ENCODE results near the gene BTBD6. TPM values are rescaled to one million over a fixed set of nuclear protein-coding genes. Genes with fewer than 3 reads are reported as not detected.
A peak's percentile ranks its signal among the peaks of the same experiment; 100 is the strongest.

Gene BTBD6
- total and polyA plus RNA-seq, 3 experiments from 2014 or later = 16.2 to 55.0 (median 54.1) TPM

DNA sequence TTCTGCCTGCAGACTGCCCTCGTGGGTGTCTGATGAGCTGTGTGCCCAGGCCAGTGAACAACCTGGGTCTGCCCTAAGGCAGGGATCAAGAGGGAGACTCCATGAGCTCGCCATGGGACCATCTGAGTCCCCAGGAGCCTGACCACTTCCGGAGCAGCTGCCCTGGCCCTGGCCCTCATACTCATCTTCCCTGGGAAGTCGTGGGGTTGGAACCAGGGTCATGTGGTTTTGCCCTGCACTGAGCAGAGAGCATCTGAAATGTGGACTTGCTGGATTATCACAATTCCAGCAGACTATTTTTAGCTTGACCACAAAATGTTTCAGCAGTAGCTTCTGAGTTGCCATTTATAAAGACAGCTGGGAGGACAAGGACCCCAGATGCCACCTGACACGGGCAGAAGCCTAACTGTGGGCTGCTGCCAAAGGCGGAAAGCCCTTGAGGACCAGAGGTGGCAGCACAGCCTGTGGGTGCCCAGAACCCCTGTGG lies 6.7 kb downstream of the BTBD6 start:
- no peak overlapping the region for H3K27ac ChIP-seq (ENCODE audit: low read depth, low read length)
- CTCF ChIA-PET = no interaction called here
- POLR2A ChIA-PET = no interaction called here
- Mint-ChIP-seq H3K36me3 (peaks cover 0 to 44% (median 2%) of the 10 kb centered on the region in 3 donors), H3K27ac (peak overlapping the region in 1 of 8 donors; percentile 43), H3K4me3 (no peak overlapping the region), H3K9me3 (no peaks in the 10 kb centered on the region), H3K4me1 (peaks cover 5 to 15% (median 14%) of the 10 kb centered on the region in 3 donors), H3K27me3 (no peaks in the 10 kb centered on the region)
- no peaks in the 10 kb centered on the region for H3K27me3 ChIP-seq (ENCODE audit: insufficient read depth, low read length, poor library complexity, severe bottlenecking)
- H3K9me3 ChIP-seq (ENCODE audit: low read length) = no peaks in the 10 kb centered on the region
- H3K36me3 ChIP-seq (ENCODE audit: insufficient read depth, low read length) = no peaks in the 10 kb centered on the region
- no peak for DNase-seq
- H3K4me3 ChIP-seq (ENCODE audit: low read length) = no peak overlapping the region
- H3K4me1 ChIP-seq (ENCODE audit: insufficient read depth, low read length) = peaks cover 5% of the 10 kb centered on the region

DNA sequence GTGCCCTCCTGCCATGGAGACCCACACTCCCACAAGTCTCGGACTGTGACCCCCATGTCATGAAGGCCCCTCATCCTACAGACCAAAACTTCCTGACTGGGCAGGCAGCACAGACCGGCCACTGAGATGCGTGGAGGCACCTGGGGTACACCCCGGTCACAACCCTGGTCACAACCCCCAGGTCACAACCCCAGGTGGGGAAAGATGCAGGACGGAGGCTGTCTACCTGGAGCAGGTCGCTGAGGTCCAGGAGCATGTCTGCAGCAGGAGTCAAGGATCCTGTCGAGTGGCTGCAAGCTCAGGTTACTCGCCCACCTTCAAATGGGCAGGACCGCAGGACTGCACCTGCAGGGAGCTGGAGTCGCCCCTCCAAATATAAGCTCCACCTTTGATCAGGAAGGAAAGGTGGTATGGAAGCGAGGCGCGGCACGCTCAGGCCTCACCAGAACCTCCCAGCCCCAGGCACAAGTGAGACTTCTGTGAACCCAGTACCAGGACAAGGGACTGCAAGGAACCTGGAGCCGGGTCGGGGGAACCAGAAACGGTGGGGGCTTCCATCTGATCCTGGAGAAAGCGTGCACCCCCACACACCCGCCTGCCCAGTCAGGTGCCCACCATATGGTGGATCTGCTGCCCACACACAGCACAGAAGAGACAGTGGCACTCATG lies 8.1 kb downstream of the BTBD6 start:
- Mint-ChIP-seq H3K27ac (peak overlapping the region in 1 of 8 donors; percentile 24), H3K9me3 (no peaks in the 10 kb centered on the region), H3K27me3 (no peaks in the 10 kb centered on the region), H3K36me3 (peaks cover 0 to 36% (median 2%) of the 10 kb centered on the region in 3 donors), H3K4me3 (no peak overlapping the region), H3K4me1 (peaks cover 0 to 7% (median 7%) of the 10 kb centered on the region in 3 donors)
- Histone ChIP-seq H3K36me3 (ENCODE audit: insufficient read depth, low read length) (no peaks in the 10 kb centered on the region), H3K4me1 (ENCODE audit: insufficient read depth, low read length) (peaks cover 5% of the 10 kb centered on the region), H3K27ac (ENCODE audit: low read depth, low read length) (no peak overlapping the region), H3K9me3 (ENCODE audit: low read length) (no peaks in the 10 kb centered on the region), H3K27me3 (ENCODE audit: insufficient read depth, low read length, poor library complexity, severe bottlenecking) (no peaks in the 10 kb centered on the region), H3K4me3 (ENCODE audit: low read length) (no peak overlapping the region)
- POLR2A ChIA-PET = no interaction called here
- CTCF ChIA-PET = interaction anchor here (1.1 kb wide), 1 partner anchor 8 kb away, joined by 3 read pairs; the partner anchor contains the start of gene BTBD6
- no peak for DNase-seq

DNA sequence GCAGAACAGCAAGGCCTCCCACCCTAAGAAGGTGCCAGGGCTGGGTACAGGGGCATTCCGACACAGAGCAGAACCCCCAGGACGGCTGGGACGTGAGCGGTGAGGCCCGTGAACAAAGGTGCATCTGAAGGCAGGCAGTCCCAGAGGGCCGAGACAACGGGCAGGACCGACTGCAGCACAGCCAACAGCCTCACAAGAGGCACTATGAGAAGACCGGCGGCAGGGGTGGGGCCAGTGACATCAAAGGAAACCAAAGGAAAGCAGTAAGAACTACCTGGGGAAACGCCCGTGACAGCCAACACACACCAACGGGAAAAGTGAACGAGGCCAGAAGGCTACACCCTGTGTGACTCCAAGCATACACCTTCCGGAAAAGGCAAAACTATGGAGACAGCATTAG lies 9.1 kb downstream of the BTBD6 start:
- H3K27me3 Mint-ChIP-seq = no peaks in the 10 kb centered on the region
- Histone ChIP-seq H3K9me3 (ENCODE audit: low read length) (no peaks in the 10 kb centered on the region), H3K27me3 (ENCODE audit: insufficient read depth, low read length, poor library complexity, severe bottlenecking) (no peaks in the 10 kb centered on the region), H3K4me1 (ENCODE audit: insufficient read depth, low read length) (peaks cover 5% of the 10 kb centered on the region), H3K4me3 (ENCODE audit: low read length) (no peak overlapping the region), H3K36me3 (ENCODE audit: insufficient read depth, low read length) (no peaks in the 10 kb centered on the region), H3K27ac (ENCODE audit: low read depth, low read length) (no peak overlapping the region)
- H3K4me1 Mint-ChIP-seq = peaks cover 0 to 7% (median 7%) of the 10 kb centered on the region in 3 donors
- H3K9me3 Mint-ChIP-seq = no peaks in the 10 kb centered on the region
- no peak overlapping the region for H3K4me3 Mint-ChIP-seq
- peaks cover 0 to 28% (median 0%) of the 10 kb centered on the region in 3 donors for H3K36me3 Mint-ChIP-seq
- ChIA-PET POLR2A (no interaction called here), CTCF (no interaction called here)
- H3K27ac Mint-ChIP-seq = peak overlapping the region in 3 of 8 donors; percentile 50 to 82 (median 50)
- no peak for DNase-seq

DNA sequence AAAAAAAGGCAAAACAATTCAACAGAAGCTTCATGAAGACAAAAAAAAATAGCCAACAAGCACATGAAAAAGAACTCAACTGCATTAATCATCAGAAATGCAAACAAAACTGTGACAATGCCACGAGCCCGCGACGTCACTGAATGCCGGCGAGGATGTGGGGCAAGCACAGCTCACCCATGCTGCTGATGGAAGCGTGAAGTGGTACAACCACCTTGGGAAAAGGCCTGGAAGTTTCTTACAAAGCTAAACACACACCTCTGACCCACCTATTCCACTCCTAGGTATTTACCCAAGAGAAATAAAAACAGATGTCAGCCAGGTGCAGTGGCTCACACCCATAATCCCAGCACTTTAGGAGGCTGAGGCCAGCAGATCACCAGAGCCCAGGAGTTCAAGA lies 10.5 kb downstream of the BTBD6 start:
- Mint-ChIP-seq H3K4me3 (no peak overlapping the region), H3K27ac (no peak overlapping the region), H3K27me3 (no peaks in the 10 kb centered on the region), H3K9me3 (no peaks in the 10 kb centered on the region), H3K4me1 (peaks cover 0 to 7% (median 7%) of the 10 kb centered on the region in 3 donors), H3K36me3 (peaks cover 0 to 21% (median 0%) of the 10 kb centered on the region in 3 donors)
- H3K27me3 ChIP-seq (ENCODE audit: insufficient read depth, low read length, poor library complexity, severe bottlenecking) = no peaks in the 10 kb centered on the region
- H3K4me1 ChIP-seq (ENCODE audit: insufficient read depth, low read length) = peaks cover 5% of the 10 kb centered on the region
- ChIA-PET POLR2A (no interaction called here), CTCF (no interaction called here)
- H3K27ac ChIP-seq (ENCODE audit: low read depth, low read length) = no peak overlapping the region
- H3K36me3 ChIP-seq (ENCODE audit: insufficient read depth, low read length) = no peaks in the 10 kb centered on the region
- no peak for DNase-seq
- H3K4me3 ChIP-seq (ENCODE audit: low read length) = no peak overlapping the region
- H3K9me3 ChIP-seq (ENCODE audit: low read length) = no peaks in the 10 kb centered on the region

DNA sequence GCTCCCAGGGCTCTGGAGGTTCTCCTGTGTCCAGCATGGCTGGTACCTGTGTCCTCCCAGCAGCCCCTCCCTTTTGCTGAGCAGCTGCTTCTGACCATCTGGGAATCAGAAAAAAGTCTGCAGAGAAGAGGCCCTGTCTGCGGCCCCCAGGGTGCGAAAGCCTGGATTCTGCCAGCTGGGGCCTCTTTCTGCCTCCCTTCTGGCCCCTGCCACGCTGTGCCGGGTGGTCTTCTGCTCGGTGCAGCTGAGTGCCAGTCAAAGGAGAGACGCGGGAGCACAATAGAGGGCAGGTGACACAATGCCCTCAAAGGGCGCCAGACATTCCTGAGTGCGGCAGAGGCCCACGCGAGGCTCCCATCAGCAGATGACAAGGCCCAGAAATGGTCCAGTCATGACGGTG lies 12.6 kb downstream of the BTBD6 start:
- H3K27ac Mint-ChIP-seq = peak overlapping the region in 1 of 8 donors; percentile 15

DNA sequence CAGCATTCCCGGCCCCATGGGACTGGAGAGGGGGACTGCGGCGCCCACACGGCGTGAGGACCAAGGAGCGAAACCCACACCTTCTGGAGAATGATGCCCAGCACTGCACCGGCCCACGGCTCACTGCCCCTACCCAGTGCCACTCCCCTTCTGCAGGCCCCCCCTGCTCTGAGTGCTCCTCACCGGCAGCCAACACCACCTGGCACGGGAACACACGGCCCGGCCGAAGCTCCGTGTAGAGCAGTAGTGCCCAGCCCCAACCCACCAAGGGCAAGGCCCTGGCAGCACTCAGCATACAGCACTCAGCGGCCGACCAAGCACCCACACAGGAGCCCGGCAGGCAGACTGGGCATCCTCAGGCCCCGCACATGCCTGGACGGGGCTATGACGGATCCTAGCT lies 13.4 kb downstream of the BTBD6 start:
- POLR2A ChIA-PET = no interaction called here

More for the DNA sequence above, 12.6 kb downstream of the BTBD6 start:
- no peak overlapping the region for H3K4me3 ChIP-seq (ENCODE audit: low read length)
- H3K4me3 Mint-ChIP-seq = no peak overlapping the region
- CTCF ChIA-PET = no interaction called here
- peaks cover 0 to 7% (median 7%) of the 10 kb centered on the region in 3 donors for H3K4me1 Mint-ChIP-seq
- no peak for DNase-seq
- H3K4me1 ChIP-seq (ENCODE audit: insufficient read depth, low read length) = peaks cover 5% of the 10 kb centered on the region
- POLR2A ChIA-PET = interaction anchor here (1.3 kb wide), 1 partner anchor 39 kb away, joined by 4 read pairs; the partner anchor contains the start of gene BRF1
- H3K36me3 ChIP-seq (ENCODE audit: insufficient read depth, low read length) = no peaks in the 10 kb centered on the region
- H3K27me3 ChIP-seq (ENCODE audit: insufficient read depth, low read length, poor library complexity, severe bottlenecking) = no peaks in the 10 kb centered on the region
- H3K27ac ChIP-seq (ENCODE audit: low read depth, low read length) = no peak overlapping the region
- H3K9me3 ChIP-seq (ENCODE audit: low read length) = no peaks in the 10 kb centered on the region
- no peaks in the 10 kb centered on the region for H3K9me3 Mint-ChIP-seq
- H3K36me3 Mint-ChIP-seq = peaks cover 0 to 27% (median 0%) of the 10 kb centered on the region in 3 donors
- H3K27me3 Mint-ChIP-seq = no peaks in the 10 kb centered on the region

DNA sequence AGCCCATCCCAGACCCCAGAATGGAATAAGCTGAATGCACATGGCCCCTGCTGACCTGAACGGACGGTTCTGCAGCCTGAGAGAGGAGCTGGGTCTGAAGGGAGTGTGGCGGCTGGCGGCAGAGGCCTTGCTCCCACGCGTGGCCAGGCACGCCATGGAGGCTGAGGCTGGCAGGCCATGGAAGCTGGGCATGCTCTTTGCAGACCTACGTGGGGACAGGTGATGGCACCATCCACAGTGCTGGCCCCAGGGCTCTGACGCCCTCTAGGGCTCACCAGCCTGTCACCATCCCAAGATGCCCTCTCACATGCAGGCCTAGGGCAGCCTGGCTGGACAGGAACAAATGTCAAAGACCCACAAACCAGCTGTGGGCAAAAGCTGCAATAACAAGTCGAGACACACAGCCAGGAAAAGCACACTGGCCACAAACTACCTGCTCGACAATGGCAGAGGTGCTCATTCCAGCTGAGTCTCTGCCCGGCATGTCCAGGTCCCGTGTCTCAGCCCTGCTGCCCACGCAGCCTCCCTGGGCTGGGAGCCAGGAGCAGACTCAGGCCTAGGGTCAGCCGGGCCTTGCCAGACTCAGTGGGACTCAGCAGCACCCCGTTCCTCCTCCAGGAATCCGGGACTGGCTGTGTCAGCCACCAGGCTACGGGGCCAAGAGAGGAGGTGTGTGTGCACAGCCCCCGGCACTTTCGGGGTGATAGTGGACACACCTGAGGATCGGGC lies 19.7 kb downstream of the BTBD6 start:
- no peaks in the 10 kb centered on the region for H3K9me3 ChIP-seq (ENCODE audit: low read length)
- DNase-seq = no peak
- no peaks in the 10 kb centered on the region for H3K27me3 ChIP-seq (ENCODE audit: insufficient read depth, low read length, poor library complexity, severe bottlenecking)
- H3K36me3 ChIP-seq (ENCODE audit: insufficient read depth, low read length) = no peaks in the 10 kb centered on the region
- H3K9me3 Mint-ChIP-seq = no peaks in the 10 kb centered on the region
- peak overlapping the region in 1 of 7 donors; percentile 48 for H3K4me3 Mint-ChIP-seq
- no peaks in the 10 kb centered on the region for H3K4me1 ChIP-seq (ENCODE audit: insufficient read depth, low read length)
- H3K4me3 ChIP-seq (ENCODE audit: low read length) = no peak overlapping the region
- H3K36me3 Mint-ChIP-seq = peaks cover 3 to 43% (median 5%) of the 10 kb centered on the region in 3 donors
- ChIA-PET POLR2A (no interaction called here), CTCF (no interaction called here)
- peak overlapping the region in 2 of 8 donors; percentile 7 to 54 for H3K27ac Mint-ChIP-seq
- H3K27ac ChIP-seq (ENCODE audit: low read depth, low read length) = no peak overlapping the region
- H3K27me3 Mint-ChIP-seq = peaks cover 0 to 2% of the 10 kb centered on the region in 2 donors
- peaks cover 2 to 5% (median 4%) of the 10 kb centered on the region in 3 donors for H3K4me1 Mint-ChIP-seq

More for the DNA sequence above, 13.4 kb downstream of the BTBD6 start:
- CTCF ChIA-PET = no interaction called here
- peaks cover 0 to 2% of the 10 kb centered on the region in 2 donors for H3K27me3 Mint-ChIP-seq
- H3K4me3 Mint-ChIP-seq = no peak overlapping the region
- no peaks in the 10 kb centered on the region for H3K27me3 ChIP-seq (ENCODE audit: insufficient read depth, low read length, poor library complexity, severe bottlenecking)
- no peaks in the 10 kb centered on the region for H3K9me3 ChIP-seq (ENCODE audit: low read length)
- H3K27ac Mint-ChIP-seq = no peak overlapping the region
- peaks cover 0 to 31% (median 2%) of the 10 kb centered on the region in 3 donors for H3K36me3 Mint-ChIP-seq
- H3K4me1 ChIP-seq (ENCODE audit: insufficient read depth, low read length) = peaks cover 5% of the 10 kb centered on the region
- H3K36me3 ChIP-seq (ENCODE audit: insufficient read depth, low read length) = no peaks in the 10 kb centered on the region
- no peaks in the 10 kb centered on the region for H3K9me3 Mint-ChIP-seq
- no peak overlapping the region for H3K4me3 ChIP-seq (ENCODE audit: low read length)
- peaks cover 0 to 7% (median 7%) of the 10 kb centered on the region in 3 donors for H3K4me1 Mint-ChIP-seq
- H3K27ac ChIP-seq (ENCODE audit: low read depth, low read length) = no peak overlapping the region
- DNase-seq = no peak

DNA sequence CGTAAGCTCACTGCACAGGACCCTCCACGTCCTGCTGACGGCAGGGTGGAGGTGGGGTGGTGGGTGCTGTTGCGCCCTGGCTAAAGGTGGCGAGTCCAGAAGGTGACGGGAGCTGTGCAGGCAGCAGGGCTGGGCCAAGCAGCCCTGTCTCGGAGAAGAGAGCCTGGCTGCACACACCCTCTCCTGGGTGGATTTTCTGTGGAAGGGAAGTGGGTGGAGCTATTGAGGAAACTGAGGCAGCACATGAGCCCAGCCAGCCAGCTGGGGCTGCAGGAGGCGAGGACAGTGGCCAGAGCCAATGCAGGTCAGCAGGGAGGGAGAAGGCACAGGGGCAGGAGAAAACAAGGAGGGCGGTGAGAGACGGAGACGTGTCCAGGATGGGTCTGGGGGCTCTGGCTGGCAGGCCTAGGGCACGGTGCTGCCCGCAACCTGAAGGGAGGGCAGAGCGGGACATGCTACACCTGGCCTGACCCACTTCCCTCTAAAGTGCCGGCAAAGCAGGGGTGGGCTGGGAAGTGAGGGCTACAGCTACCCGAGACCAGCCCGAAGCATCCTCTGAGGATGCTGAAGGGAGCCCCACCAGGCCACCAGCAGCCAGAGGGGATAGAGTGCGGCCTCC lies 20.5 kb downstream of the BTBD6 start:
- Mint-ChIP-seq H3K4me3 (no peak overlapping the region), H3K27me3 (peaks cover 0 to 2% of the 10 kb centered on the region in 2 donors), H3K27ac (peak overlapping the region in 2 of 8 donors; percentile 68 to 89), H3K9me3 (no peaks in the 10 kb centered on the region), H3K4me1 (peaks cover 2 to 5% (median 4%) of the 10 kb centered on the region in 3 donors), H3K36me3 (peaks cover 3 to 40% (median 5%) of the 10 kb centered on the region in 3 donors)
- ChIA-PET POLR2A (no interaction called here), CTCF (no interaction called here)
- no peaks in the 10 kb centered on the region for H3K36me3 ChIP-seq (ENCODE audit: insufficient read depth, low read length)
- H3K4me1 ChIP-seq (ENCODE audit: insufficient read depth, low read length) = no peaks in the 10 kb centered on the region
- H3K4me3 ChIP-seq (ENCODE audit: low read length) = no peak overlapping the region
- no peaks in the 10 kb centered on the region for H3K9me3 ChIP-seq (ENCODE audit: low read length)
- H3K27me3 ChIP-seq (ENCODE audit: insufficient read depth, low read length, poor library complexity, severe bottlenecking) = no peaks in the 10 kb centered on the region
- DNase-seq = no peak
- no peak overlapping the region for H3K27ac ChIP-seq (ENCODE audit: low read depth, low read length)
